Panc1 (cell line): ENCODE measurements around the gene VSIG1. TPM values are rescaled to one million over a fixed set of nuclear protein-coding genes. Genes with fewer than 3 reads are reported as not detected.

ENCODE experiments used
- ATAC-seq: fragments of 200-7000 bp; cut with Tn5 transposase; 2 replicates; pipeline ENCODE4 v1.9.1; 2020; ENCODE audit warnings: mild to moderate bottlenecking, moderate library complexity
- BruUV-seq: library from RNA; stranded (reverse); fragments of 400-500 nt; replicated peaks from 2 replicates; lab custom pipeline; 2021; lab: Mats Ljungman, UMichigan
- CTCF ChIA-PET: fragments of 300-600 bp; sonication (Branson Sonifier 250); formaldehyde crosslinking; loops from one replicate; lab custom pipeline; 2022; ENCODE audit warnings: antibody characterized with exemption; lab: Charles Lee
- POLR2A ChIA-PET: fragments of 300-600 bp; sonication (Branson Sonifier 250); formaldehyde crosslinking; loops from one replicate; lab custom pipeline; 2022; ENCODE audit warnings: antibody characterized with exemption; lab: Charles Lee
- DNase-seq: peaks from one replicate; pipeline ENCODE4 v3.0.0-alpha.2; 2010; ENCODE audit warnings: low read depth, low spot score
- H3K27ac ChIP-seq: 2 replicates; pipeline ENCODE4 v1.5.1; 2011; ENCODE audit warnings: mild to moderate bottlenecking, low read length, inconsistent platforms
- H3K27me3 ChIP-seq: fragments of 200-500 bp; sonication (Bioruptor generic); 2 replicates; pipeline ENCODE4 v1.6.0; 2014; ENCODE audit warnings: low read length, inconsistent platforms; ENCODE audit not compliant: control insufficient read depth, insufficient read depth
- H3K36me3 ChIP-seq: fragments of 200-500 bp; sonication (Bioruptor generic); 2 replicates; pipeline ENCODE4 v1.5.1; 2014; ENCODE audit warnings: inconsistent platforms, mild to moderate bottlenecking, low read length, moderate library complexity; ENCODE audit not compliant: control insufficient read depth, insufficient read depth
- H3K4me1 ChIP-seq: 2 replicates; pipeline ENCODE4 v1.5.1; 2011; ENCODE audit warnings: inconsistent platforms, mild to moderate bottlenecking, low read length, moderate library complexity; ENCODE audit not compliant: control insufficient read depth, insufficient read depth
- H3K4me3 ChIP-seq, 2 experiments: 2 replicates each; pipeline ENCODE4 v1.5.1; 2011 to 2012; ENCODE audit warnings: low read depth in 2 of 2, low read length in 2 of 2, mild to moderate bottlenecking in 2 of 2, inconsistent platforms in 1 of 2, moderate library complexity in 1 of 2
- H3K9me3 ChIP-seq: fragments of 200-500 bp; sonication (Bioruptor generic); 2 replicates; pipeline ENCODE4 v1.5.1; 2014; ENCODE audit warnings: low read depth, mild to moderate bottlenecking, inconsistent platforms, low read length, moderate library complexity; ENCODE audit not compliant: control insufficient read depth, insufficient read depth
- CTCF ChIP-seq: fragments of 450-650 bp; IDR thresholded peaks from 2 replicates; pipeline ENCODE4 v1.5.1; 2017; ENCODE audit warnings: mild to moderate bottlenecking
- POLR2AphosphoS5 ChIP-seq: IDR thresholded peaks from 2 replicates; pipeline ENCODE4 v1.6.1; 2012; ENCODE audit warnings: mild to moderate bottlenecking, low read depth, low read length, moderate library complexity
- REST ChIP-seq, 2 experiments: IDR thresholded peaks; 2 replicates each; pipeline ENCODE4 v1.6.1; 2011 to 2012; ENCODE audit warnings: low read depth in 2 of 2, control low read depth in 1 of 2, low read length in 1 of 2, mild to moderate bottlenecking in 1 of 2, moderate library complexity in 1 of 2; ENCODE audit not compliant: insufficient read depth in 1 of 2
- SIN3A ChIP-seq: IDR thresholded peaks from 2 replicates; pipeline ENCODE4 v1.6.1; 2012; ENCODE audit warnings: low read depth, mild to moderate bottlenecking, low read length, moderate library complexity, borderline replicate concordance; ENCODE audit not compliant: insufficient read depth
- TCF7L2 ChIP-seq: IDR thresholded peaks from 2 replicates; pipeline ENCODE4 v1.6.1; 2011; ENCODE audit warnings: mild to moderate bottlenecking, low read depth, low read length, inconsistent platforms
- in situ Hi-C: cut with HindIII; loops from 2 replicates; pipeline ENCODE4 v1.10.0; 2016; ENCODE audit warnings: low sequenced_read_pairs, low pct_unique_long_range_greater_than_20kb
- intact Hi-C: fragments of 100-400 bp; cut with micrococcal nuclease; formaldehyde crosslinking; loops from one replicate; pipeline ENCODE4 v1.10.0; 2022; ENCODE audit not compliant: unreplicated experiment
- total RNA-seq: library from RNA; stranded (reverse); gene quantifications from one replicate; pipeline ENCODE4 v1.2.1, GENCODE V29; 2021; ENCODE audit not compliant: unreplicated experiment

The VSIG1 gene
- total RNA-seq, 1 experiment from 2014 or later = not detected

- peak within 1 kb of the TSS; percentile 93 to 99 for H3K4me3 ChIP-seq
- H3K36me3 ChIP-seq = peaks cover 12% of the 10 kb centered on the region
- ChIA-PET POLR2A (no interaction called here), CTCF (interaction anchor here (0.6 kb wide), 1 partner anchor 11 kb away, joined by 3 read pairs; no protein-coding TSS in a partner anchor)
- no peaks in the 10 kb centered on the region for H3K9me3 ChIP-seq
- ATAC-seq = peak; percentile 98
- intact Hi-C loops = no loop called here
- no peaks in the 10 kb centered on the region for H3K27me3 ChIP-seq
- in situ Hi-C loops = no loop called here
- peak; percentile 96 for DNase-seq
- peak within 1 kb of the TSS; percentile 99 for H3K27ac ChIP-seq
- BruUV-seq = no TSS peak
- TF ChIP-seq SIN3A (peak; percentile 35), REST (IDR thresholded peaks at IDR 0.05; ENCODE audit: insufficient read depth in 1 of 2, low read depth in 2 of 2, low read length in 1 of 2) (no peak), CTCF (no peak), POLR2AphosphoS5 (peak; percentile 80; the same call in 1 of the 2 replicates), TCF7L2 (peak; percentile 59; the same call in 1 of the 2 replicates)
- peaks cover 9% of the 10 kb centered on the region; the same call in 1 of the 2 replicates for H3K4me1 ChIP-seq
Measured at GRCh38 chrX:108091264-108091877, 46.5 kb downstream of the VSIG1 start, which contains the start of the genes ATG4A and PSMD10. Gene ATG4A (plus strand): TSS chrX:108091778. CDS start chrX:108091827, 49 bp downstream. Gene PSMD10 (minus strand): TSS chrX:108091542. CDS start chrX:108091520, 22 bp downstream.

- Histone ChIP-seq H3K27me3 (no peaks in the 10 kb centered on the region), H3K4me3 (peak overlapping the region; percentile 93 to 99), H3K27ac (peak overlapping the region; percentile 75), H3K4me1 (peaks cover 9% of the 10 kb centered on the region; the same call in 1 of the 2 replicates), H3K9me3 (no peaks in the 10 kb centered on the region), H3K36me3 (peaks cover 7% of the 10 kb centered on the region)
- BruUV-seq = TSS peak; percentile 87
- in situ Hi-C loops (no loop called here), intact Hi-C loops (no loop called here)
- ChIA-PET POLR2A (no interaction called here), CTCF (interaction anchor here (0.6 kb wide), 1 partner anchor 12 kb away, joined by 3 read pairs; no protein-coding TSS in a partner anchor)
- DNase-seq (no peak), ATAC-seq (peak; percentile 73)
- TF ChIP-seq POLR2AphosphoS5 (no peak), SIN3A (0 out of 2 replicates have a peak, but pooled peaks have one; percentile 3), REST (IDR thresholded peaks at IDR 0.05; ENCODE audit: insufficient read depth in 1 of 2, low read depth in 2 of 2, low read length in 1 of 2) (no peak)
Measured at GRCh38 chrX:108091878-108092291, 47.0 kb downstream of the VSIG1 start.
